SK-MEL-5 (cell line): Measurements from ENCODE around the gene CTU1. TPM values are rescaled to one million over a fixed set of nuclear protein-coding genes. Genes with fewer than 3 reads are reported as not detected.
"Not testable (repeated sequence)": the region's sequence is repeated elsewhere in the genome, so short reads cannot be mapped to it uniquely, and the experiment has no call there.

ENCODE experiments used
- DNase-seq: peaks from one replicate; pipeline ENCODE4 v3.0.0-alpha.2; 2016; ENCODE audit warnings: low read depth, low spot score
- in situ Hi-C: cut with HindIII; loops from 2 replicates; pipeline ENCODE4 v1.10.0; 2016; ENCODE audit warnings: low sequenced_read_pairs, high pct_unique_total_duplicates, low pct_unique_long_range_greater_than_20kb
- polyA plus RNA-seq, 2 experiments: library from polyadenylated mRNA; depleted of rRNA; stranded (reverse); fragments of >200 nt; gene quantifications; 2 replicates each; pipeline ENCODE4 v1.2.3, GENCODE V29; 2015
- total RNA-seq: library from RNA; depleted of rRNA; stranded (reverse); fragments of >200 nt; shearing (Covaris generic); gene quantifications from 2 replicates; pipeline ENCODE4 v1.2.3, GENCODE V29; 2014; rRNA removed

Gene CTU1
- total RNA-seq: 13.0 and 13.8 TPM in 2 replicates
- 12.4 and 15.0 TPM in 2 replicates for polyA plus RNA-seq (2015; cell fraction: cytosol; rRNA removed)
- 6.0 and 8.3 TPM in 2 replicates for polyA plus RNA-seq (2015; cell fraction: nucleus; rRNA removed)

- in situ Hi-C loops: no loop called here
- peak; percentile 99 for DNase-seq
Observed at GRCh38 chr19:51108066-51108804, at the start of gene CTU1. CTU1 (minus strand) TSS chr19:51108409; CDS start chr19:51104569, 3,840 bp downstream.

GRCh38 chr19:51157265-51157664, 49.1 kb upstream of the CTU1 start:
- DNase-seq: no peak
- in situ Hi-C loops: no loop called here

GRCh38 chr19:51156710-51157109, 48.5 kb upstream of the CTU1 start:
- no peak for DNase-seq
- in situ Hi-C loops: no loop called here

- no peak for DNase-seq
- in situ Hi-C loops: no loop called here
Observed at GRCh38 chr19:51150627-51151026, 42.4 kb upstream of the CTU1 start.

GRCh38 chr19:51148580-51148979, 40.4 kb upstream of the CTU1 start:
- in situ Hi-C loops: no loop called here
- no peak for DNase-seq

- in situ Hi-C loops: no loop called here
- DNase-seq: no peak
Observed at GRCh38 chr19:51147663-51148062, 39.5 kb upstream of the CTU1 start.

GRCh38 chr19:51146751-51147150, 38.5 kb upstream of the CTU1 start:
- no peak for DNase-seq
- in situ Hi-C loops: no loop called here

GRCh38 chr19:51145916-51146493, 37.8 kb upstream of the CTU1 start:
- DNase-seq: no peak
- in situ Hi-C loops: no loop called here

- in situ Hi-C loops: no loop called here
- no peak for DNase-seq
Observed at GRCh38 chr19:51144482-51145045, 36.4 kb upstream of the CTU1 start.

- DNase-seq: no peak
- in situ Hi-C loops: no loop called here
Observed at GRCh38 chr19:51143486-51143885, 35.3 kb upstream of the CTU1 start.

- in situ Hi-C loops: not testable (repeated sequence)
Observed at GRCh38 chr19:51142809-51143475, 34.7 kb upstream of the CTU1 start.

GRCh38 chr19:51142119-51142518, 33.9 kb upstream of the CTU1 start, which contains the start of gene SIGLEC7:
SIGLEC7 (plus strand) TSS chr19:51142301; CDS start chr19:51142370, 69 bp downstream.
- DNase-seq: no peak
- in situ Hi-C loops: no loop called here

More at GRCh38 chr19:51142809-51143475, 34.7 kb upstream of the CTU1 start:
- not testable (repeated sequence) for DNase-seq

- in situ Hi-C loops: no loop called here
- DNase-seq: no peak
Observed at GRCh38 chr19:51141181-51141580, 33.0 kb upstream of the CTU1 start.

GRCh38 chr19:51140441-51140840, 32.2 kb upstream of the CTU1 start:
- no peak for DNase-seq
- in situ Hi-C loops: no loop called here

GRCh38 chr19:51139299-51140014, 31.2 kb upstream of the CTU1 start:
- in situ Hi-C loops: no loop called here
- DNase-seq: no peak

- in situ Hi-C loops: no loop called here
Observed at GRCh38 chr19:51138549-51138979, 30.4 kb upstream of the CTU1 start.

GRCh38 chr19:51137792-51138425, 29.7 kb upstream of the CTU1 start:
- in situ Hi-C loops: no loop called here
- no peak for DNase-seq

More at GRCh38 chr19:51138549-51138979, 30.4 kb upstream of the CTU1 start:
- DNase-seq: no peak
